ENCODE data around the gene NCR3LG1.

Gene NCR3LG1

GRCh38 chr11:17394743-17395390 is 43.3 kb downstream of the NCR3LG1 start:
- DNase-seq = no peak

GRCh38 chr11:17395554-17395961 is 44.0 kb downstream of the NCR3LG1 start:
- no peak for DNase-seq

- no peak for DNase-seq
Observed at GRCh38 chr11:17395978-17396377, 44.4 kb downstream of the NCR3LG1 start.

GRCh38 chr11:17396598-17397310 is 45.2 kb downstream of the NCR3LG1 start:
- no peak for DNase-seq

- DNase-seq = no peak
Observed at GRCh38 chr11:17397311-17398002, 45.9 kb downstream of the NCR3LG1 start.

GRCh38 chr11:17399236-17399635 is 47.6 kb downstream of the NCR3LG1 start:
- no peak for DNase-seq

GRCh38 chr11:17400048-17400775 is 48.6 kb downstream of the NCR3LG1 start:
- DNase-seq = no peak

GRCh38 chr11:17401316-17401715 is 49.7 kb downstream of the NCR3LG1 start:
- no peak for DNase-seq

GRCh38 chr11:17401841-17402240 is 50.2 kb downstream of the NCR3LG1 start:
- DNase-seq = no peak

- no peak for DNase-seq
Observed at GRCh38 chr11:17402486-17402885, 50.9 kb downstream of the NCR3LG1 start.

- DNase-seq = no peak
Observed at GRCh38 chr11:17403980-17404759, 52.6 kb downstream of the NCR3LG1 start.

GRCh38 chr11:17405232-17406005 is 53.8 kb downstream of the NCR3LG1 start:
- DNase-seq = no peak

- DNase-seq = no peak
Observed at GRCh38 chr11:17406082-17406817, 54.6 kb downstream of the NCR3LG1 start.

- DNase-seq = no peak
Observed at GRCh38 chr11:17406818-17407149, 55.2 kb downstream of the NCR3LG1 start.

GRCh38 chr11:17407575-17407974 is 56.0 kb downstream of the NCR3LG1 start:
- no peak for DNase-seq

- DNase-seq = no peak
Observed at GRCh38 chr11:17408026-17408425, 56.4 kb downstream of the NCR3LG1 start.

GRCh38 chr11:17408641-17409040 is 57.0 kb downstream of the NCR3LG1 start:
- DNase-seq = no peak

GRCh38 chr11:17410606-17411379 is 59.2 kb downstream of the NCR3LG1 start:
- DNase-seq = no peak

GRCh38 chr11:17411418-17411817 is 59.8 kb downstream of the NCR3LG1 start:
- DNase-seq = no peak

GRCh38 chr11:17412488-17413180 is 61.0 kb downstream of the NCR3LG1 start:
- DNase-seq = no peak

Measured in CD4-positive, alpha-beta T cell treated with Interleukin-17A for 4 hours (primary cell).